ENCODE data around the gene DMTF1. TPM values are rescaled to one million over a fixed set of nuclear protein-coding genes. Genes with fewer than 3 reads are reported as not detected.

The DMTF1 gene
- total and polyA plus RNA-seq, 10 of the 15 experiments (the other 5 are each of a cell fraction or from before 2014, with no cell fraction given), result 24.3 to 191 (median 72.0) TPM

GRCh38 chr7:87129848-87130247 is 22.4 kb upstream of the DMTF1 start (continued):
- TF ChIP-seq ASH2L (IDR thresholded peaks at IDR 0.05; ENCODE audit: borderline replicate concordance, low read depth), result no peak
- no peak for TF ChIP-seq ZSCAN29 (IDR thresholded peaks at IDR 0.05)
- TF ChIP-seq ZNF217 (IDR thresholded peaks at IDR 0.05), result no peak
- 0 out of 2 replicates have a peak, but pooled peaks have one; percentile 59 for TF ChIP-seq TCF12 (IDR thresholded peaks at IDR 0.05; ENCODE audit: low read depth, low read length)
- no peak for TF ChIP-seq REST (IDR thresholded peaks at IDR 0.05; ENCODE audit: low read depth, low read length)
- TF ChIP-seq PML (IDR thresholded peaks at IDR 0.05; ENCODE audit: low read length), result no peak; the same call in 1 of the 2 replicates
- no peak for TF ChIP-seq RFX5 (IDR thresholded peaks at IDR 0.05; ENCODE audit: low read depth, low read length)
- no peak for TF ChIP-seq SIN3A (IDR thresholded peaks at IDR 0.05; ENCODE audit: low read depth, low read length)
- peak; percentile 58; the same call in 1 of the 2 replicates for TF ChIP-seq ZBED1 (IDR thresholded peaks at IDR 0.05; ENCODE audit: borderline replicate concordance)
- 0 out of 2 replicates have a peak, but pooled peaks have one; percentile 31 for TF ChIP-seq TBL1XR1 (IDR thresholded peaks at IDR 0.05; ENCODE audit: low read depth, low read length)
- peak; percentile 93; the same call in 1 of the 2 replicates for TF ChIP-seq MTA3 (IDR thresholded peaks at IDR 0.05; ENCODE audit: borderline replicate concordance, low read length)
- no peak for TF ChIP-seq HSF1 (IDR thresholded peaks at IDR 0.05; ENCODE audit: low read depth, low read length)
- TF ChIP-seq PAX8 (IDR thresholded peaks at IDR 0.05), result no peak
- TF ChIP-seq ZNF24 (IDR thresholded peaks at IDR 0.05), result no peak
- no peak for TF ChIP-seq STAT3 (IDR thresholded peaks at IDR 0.05; ENCODE audit: low read depth, low read length)
- TF ChIP-seq BACH1 (IDR thresholded peaks at IDR 0.05; ENCODE audit: borderline replicate concordance), result no peak
- TF ChIP-seq JUNB (IDR thresholded peaks at IDR 0.05), result peak; percentile 95
- TF ChIP-seq KDM1A (IDR thresholded peaks at IDR 0.05; ENCODE audit: borderline replicate concordance), result no peak
- TF ChIP-seq IKZF2 (IDR thresholded peaks at IDR 0.05), result peak; percentile 19 to 57; a peak in 2 of 4 replicates
- TF ChIP-seq SMAD1 (IDR thresholded peaks at IDR 0.05; ENCODE audit: low read depth, partially characterized antibody), result no peak
- no peak for TF ChIP-seq CUX1 (IDR thresholded peaks at IDR 0.05; ENCODE audit: insufficient replicate concordance, low read depth, low read length)
- TF ChIP-seq RB1 (IDR thresholded peaks at IDR 0.05; ENCODE audit: borderline replicate concordance), result no peak
- no peak for TF ChIP-seq ESRRA (IDR thresholded peaks at IDR 0.05; ENCODE audit: low read length)

Measured in GM12878 (cell line).